ENCODE measurements around the gene USP40.

DNA sequence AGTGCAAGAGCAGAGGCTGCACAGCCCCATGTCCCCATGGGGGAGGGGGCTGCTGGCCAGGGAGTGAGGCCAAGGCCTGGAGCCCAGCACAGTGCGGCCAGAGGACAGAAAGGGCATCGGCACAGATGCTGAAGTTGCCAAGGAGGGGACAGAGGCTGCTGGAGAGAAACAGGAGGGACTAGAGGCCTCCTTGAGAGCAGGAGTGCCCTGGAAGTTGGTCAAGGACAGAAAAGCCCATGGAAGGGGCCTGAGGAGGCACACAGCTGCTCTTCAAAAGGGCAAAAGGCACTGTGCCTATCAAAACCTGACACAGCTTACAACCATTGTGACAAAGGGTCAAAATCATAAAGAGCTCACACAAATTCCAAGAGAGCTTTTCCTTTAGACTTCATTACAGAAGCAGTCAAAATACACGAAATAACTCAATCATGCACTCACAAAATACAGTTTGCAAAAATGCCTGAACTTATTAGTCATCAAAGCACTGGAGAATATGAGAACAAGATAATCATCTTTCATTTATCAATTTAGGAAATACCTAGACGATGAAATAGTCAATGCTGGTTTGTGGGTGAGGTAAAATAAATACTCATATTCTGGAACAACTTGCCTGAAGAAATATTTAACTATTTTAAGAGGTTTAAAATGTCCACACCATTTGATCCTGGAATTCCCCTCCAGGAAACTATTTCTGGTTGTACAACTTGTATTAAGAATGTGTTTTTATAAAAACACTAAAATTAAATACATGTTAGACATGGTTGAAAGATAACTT is 79.6 kb downstream of the USP40 start:
- TF ChIP-seq CTCF (IDR thresholded peaks at IDR 0.05; ENCODE audit: low read depth, low read length) (no peak), POLR2A (IDR thresholded peaks at IDR 0.05; ENCODE audit: extremely low read depth, insufficient read length) (no peak), MYC (IDR thresholded peaks at IDR 0.05; ENCODE audit: low read depth, low read length) (no peak)
- TF ChIP-seq, protein P1, sequence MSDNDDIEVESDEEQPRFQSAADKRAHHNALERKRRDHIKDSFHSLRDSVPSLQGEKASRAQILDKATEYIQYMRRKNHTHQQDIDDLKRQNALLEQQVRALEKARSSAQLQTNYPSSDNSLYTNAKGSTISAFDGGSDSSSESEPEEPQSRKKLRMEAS (IDR thresholded peaks at IDR 0.05; ENCODE audit: low read depth, low read length), result no peak

All from NB4 (cell line).